ENCODE measurements around the gene MOCS1. TPM values are rescaled to one million over a fixed set of nuclear protein-coding genes. Genes with fewer than 3 reads are reported as not detected.

MOCS1 gene
- total and polyA plus RNA-seq, 2 donors (not counting 1 experiment from before 2014, with no cell fraction given): 0.15 TPM; not detected in 1

DNA sequence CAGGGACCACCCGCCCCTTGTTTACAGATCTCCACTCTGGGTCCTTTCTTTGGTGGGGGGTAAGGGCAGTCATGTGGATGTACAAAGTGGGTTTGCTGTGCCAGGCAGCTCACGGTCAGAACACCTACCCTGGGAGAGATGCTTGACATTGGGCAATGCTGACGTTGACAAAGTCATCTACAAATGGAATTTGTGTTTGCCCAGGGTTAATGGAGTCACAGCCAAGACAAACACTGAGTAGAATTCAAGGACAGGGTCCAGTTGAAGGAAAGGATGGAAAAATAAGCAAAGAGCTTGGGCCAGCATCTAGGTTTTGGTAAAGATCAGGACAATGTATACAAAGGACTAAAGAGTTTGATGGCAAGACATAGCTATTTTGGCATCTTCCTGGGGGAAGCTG, 54.7 kb downstream of the MOCS1 start:
- intact Hi-C loops (cut with micrococcal nuclease): no loop called here
- no peak overlapping the region for H3K4me3 ChIP-seq (ENCODE audit: control extremely low read depth in 1 of 5, extremely low read depth in 1 of 5, insufficient read depth in 1 of 5, low read depth in 2 of 5, low read length in 4 of 5)
- H3K9ac ChIP-seq (ENCODE audit: low read length): no peak overlapping the region
- POLR2A ChIA-PET: no interaction called here
- peaks cover 3% of the 10 kb centered on the region for H3K27me3 Mint-ChIP-seq
- WGBS (ENCODE audit: insufficient coverage): 79% methylated on average over 3 of the region's 3 CpGs
- H3K9me3 ChIP-seq (ENCODE audit: control extremely low read depth in 1 of 3, control insufficient read depth in 2 of 3, insufficient read depth in 1 of 3, low read length in 2 of 3): peaks cover 0 to 15% (median 0%) of the 10 kb centered on the region in 3 donors
- no peak overlapping the region for H3K27ac ChIP-seq (ENCODE audit: low read length in 2 of 2)
- CTCF ChIA-PET: no interaction called here
- no peaks in the 10 kb centered on the region for H3K36me3 ChIP-seq (replicated peaks in 1 of 2; ENCODE audit: control extremely low read depth in 1 of 2, control insufficient read depth in 1 of 2, extremely low read depth in 1 of 2, insufficient read depth in 2 of 2, low read length in 1 of 2)
- no peaks in the 10 kb centered on the region for H3K79me2 ChIP-seq (ENCODE audit: control insufficient read depth, insufficient read depth, low read length)
- no peaks in the 10 kb centered on the region for H4K20me1 ChIP-seq (ENCODE audit: control insufficient read depth, insufficient read depth, low read length, poor library complexity, severe bottlenecking)
- H3K4me2 ChIP-seq (replicated peaks; ENCODE audit: low read depth, low read length, poor library complexity, severe bottlenecking): no peak overlapping the region
- H3K9me3 Mint-ChIP-seq (ENCODE audit: insufficient read depth): no peaks in the 10 kb centered on the region
- TF ChIP-seq CTCF (IDR thresholded peaks at IDR 0.05) (no peak), EZH2 (IDR thresholded peaks at IDR 0.05; ENCODE audit: borderline replicate concordance, insufficient read depth, low read depth, low read length, poor library complexity, severe bottlenecking) (no peak)
- ATAC-seq (ENCODE audit: low read depth): no peak
- H3K27me3 ChIP-seq (replicated peaks in 1 of 4; ENCODE audit: control extremely low read depth in 1 of 4, control insufficient read depth in 3 of 4, insufficient read depth in 4 of 4, low read length in 3 of 4): no peaks in the 10 kb centered on the region
- DNase-seq: no peak
- no peak overlapping the region for H3K4me3 Mint-ChIP-seq
- no peaks in the 10 kb centered on the region for H3K4me1 ChIP-seq (ENCODE audit: control insufficient read depth in 2 of 2, insufficient read depth in 2 of 2, low read length in 2 of 2)
- H2AFZ ChIP-seq (ENCODE audit: insufficient read depth, low read depth, low read length, poor library complexity, severe bottlenecking): no peak overlapping the region
- H3K27ac Mint-ChIP-seq: no peak overlapping the region
- no peaks in the 10 kb centered on the region for H3K4me1 Mint-ChIP-seq

- intact Hi-C loops (cut with micrococcal nuclease): no loop called here
- H3K4me2 ChIP-seq (replicated peaks; ENCODE audit: low read depth, low read length, poor library complexity, severe bottlenecking): no peak overlapping the region
- H3K27ac ChIP-seq (ENCODE audit: low read length in 2 of 2): no peak overlapping the region
- Mint-ChIP-seq H3K27ac (no peak overlapping the region), H3K9me3 (ENCODE audit: insufficient read depth) (no peaks in the 10 kb centered on the region), H3K27me3 (peaks cover 3% of the 10 kb centered on the region), H3K4me1 (no peaks in the 10 kb centered on the region), H3K4me3 (no peak overlapping the region)
- no peaks in the 10 kb centered on the region for H3K4me1 ChIP-seq (ENCODE audit: control insufficient read depth in 2 of 2, insufficient read depth in 2 of 2, low read length in 2 of 2)
- WGBS (ENCODE audit: insufficient coverage): 100% methylated on average over 1 of the region's 3 CpGs
- H3K4me3 ChIP-seq (ENCODE audit: control extremely low read depth in 1 of 5, extremely low read depth in 1 of 5, insufficient read depth in 1 of 5, low read depth in 2 of 5, low read length in 4 of 5): no peak overlapping the region
- POLR2A ChIA-PET: no interaction called here
- TF ChIP-seq CTCF (IDR thresholded peaks at IDR 0.05): no peak
- TF ChIP-seq EZH2 (IDR thresholded peaks at IDR 0.05; ENCODE audit: borderline replicate concordance, insufficient read depth, low read depth, low read length, poor library complexity, severe bottlenecking): no peak
- no peaks in the 10 kb centered on the region for H4K20me1 ChIP-seq (ENCODE audit: control insufficient read depth, insufficient read depth, low read length, poor library complexity, severe bottlenecking)
- DNase-seq: no peak
- CTCF ChIA-PET: no interaction called here
- H3K27me3 ChIP-seq (replicated peaks in 1 of 4; ENCODE audit: control extremely low read depth in 1 of 4, control insufficient read depth in 3 of 4, insufficient read depth in 4 of 4, low read length in 3 of 4): no peaks in the 10 kb centered on the region
- H2AFZ ChIP-seq (ENCODE audit: insufficient read depth, low read depth, low read length, poor library complexity, severe bottlenecking): no peak overlapping the region
- H3K9ac ChIP-seq (ENCODE audit: low read length): no peak overlapping the region
- no peak for ATAC-seq (ENCODE audit: low read depth)
- H3K9me3 ChIP-seq (ENCODE audit: control extremely low read depth in 1 of 3, control insufficient read depth in 2 of 3, insufficient read depth in 1 of 3, low read length in 2 of 3): peaks cover 0 to 8% (median 0%) of the 10 kb centered on the region in 3 donors
- H3K36me3 ChIP-seq (replicated peaks in 1 of 2; ENCODE audit: control extremely low read depth in 1 of 2, control insufficient read depth in 1 of 2, extremely low read depth in 1 of 2, insufficient read depth in 2 of 2, low read length in 1 of 2): no peaks in the 10 kb centered on the region
- H3K79me2 ChIP-seq (ENCODE audit: control insufficient read depth, insufficient read depth, low read length): no peaks in the 10 kb centered on the region
Measured at GRCh38 chr6:39876826-39877225, 57.4 kb downstream of the MOCS1 start.

Data from B cell (primary cell).